Measurements from ENCODE around the gene CPSF4.
A peak's percentile ranks its signal among the peaks of the same experiment; 100 is the strongest.

Gene CPSF4

DNA sequence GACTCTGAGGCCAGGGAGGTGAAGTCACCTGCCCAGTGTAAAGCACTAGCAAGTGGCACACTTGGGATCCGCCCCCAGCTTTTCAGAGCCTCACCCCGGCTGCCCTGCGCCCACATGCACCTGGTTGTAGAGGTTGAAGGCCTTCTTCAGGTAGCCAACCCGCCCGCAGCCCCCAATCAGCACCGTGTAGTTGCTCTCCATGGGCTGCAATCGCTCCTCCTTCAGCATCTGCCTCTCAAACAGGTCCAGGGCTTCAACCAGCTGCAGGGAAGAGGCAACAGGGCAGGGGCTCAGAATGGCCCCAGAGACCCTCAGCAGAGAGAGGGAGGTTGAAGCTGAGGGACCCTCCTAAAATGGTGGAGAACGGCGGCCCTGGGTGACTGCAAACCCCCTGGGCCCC lies 5.6 kb upstream of the CPSF4 start:
- no peak for TF ChIP-seq MAX (IDR thresholded peaks at IDR 0.05; ENCODE audit: low read depth, low read length)
- H3K4me3 ChIP-seq (ENCODE audit: low read depth, low read length), result no peak overlapping the region
- no peak for DNase-seq (ENCODE audit: low read depth)

DNA sequence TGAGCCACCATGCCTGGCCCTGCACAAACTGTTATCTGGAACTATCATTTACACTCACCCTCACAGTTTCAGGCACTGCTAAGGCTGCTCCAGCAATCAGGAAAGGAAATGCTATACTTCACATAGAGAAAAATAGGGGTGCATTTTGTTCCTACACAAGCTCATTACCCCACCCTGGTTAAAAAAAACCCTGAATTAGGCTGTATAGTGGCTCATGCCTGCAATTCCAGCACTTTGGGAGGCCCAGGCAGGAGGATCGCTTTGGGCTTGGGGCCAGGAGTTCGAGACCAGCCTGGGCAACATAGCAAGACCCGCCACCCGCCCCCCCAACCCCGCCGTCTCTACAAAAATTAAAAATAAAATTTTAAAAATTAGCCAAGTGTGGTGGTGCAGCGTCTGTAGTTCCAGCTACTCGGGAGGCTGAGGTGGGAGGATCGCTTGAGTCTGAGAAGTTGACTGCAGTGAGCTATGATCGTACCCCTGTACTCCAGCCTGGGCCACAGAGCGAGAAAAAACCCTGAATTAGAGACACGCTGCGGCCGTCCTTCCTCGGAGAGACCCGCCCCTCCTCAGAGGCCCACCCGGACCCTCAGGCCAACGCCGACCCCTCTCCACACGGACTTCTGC lies 684 bp upstream of the CPSF4 start:
- no peak for DNase-seq (ENCODE audit: low read depth)
- H3K4me3 ChIP-seq (ENCODE audit: low read depth, low read length), result peak overlapping the region; percentile 67
- TF ChIP-seq POLR2A (IDR thresholded peaks at IDR 0.05; ENCODE audit: extremely low read depth, insufficient read length) (no peak), MYC (IDR thresholded peaks at IDR 0.05; ENCODE audit: low read depth, low read length) (no peak), MAX (IDR thresholded peaks at IDR 0.05; ENCODE audit: low read depth, low read length) (no peak)
- TF ChIP-seq, protein P1, sequence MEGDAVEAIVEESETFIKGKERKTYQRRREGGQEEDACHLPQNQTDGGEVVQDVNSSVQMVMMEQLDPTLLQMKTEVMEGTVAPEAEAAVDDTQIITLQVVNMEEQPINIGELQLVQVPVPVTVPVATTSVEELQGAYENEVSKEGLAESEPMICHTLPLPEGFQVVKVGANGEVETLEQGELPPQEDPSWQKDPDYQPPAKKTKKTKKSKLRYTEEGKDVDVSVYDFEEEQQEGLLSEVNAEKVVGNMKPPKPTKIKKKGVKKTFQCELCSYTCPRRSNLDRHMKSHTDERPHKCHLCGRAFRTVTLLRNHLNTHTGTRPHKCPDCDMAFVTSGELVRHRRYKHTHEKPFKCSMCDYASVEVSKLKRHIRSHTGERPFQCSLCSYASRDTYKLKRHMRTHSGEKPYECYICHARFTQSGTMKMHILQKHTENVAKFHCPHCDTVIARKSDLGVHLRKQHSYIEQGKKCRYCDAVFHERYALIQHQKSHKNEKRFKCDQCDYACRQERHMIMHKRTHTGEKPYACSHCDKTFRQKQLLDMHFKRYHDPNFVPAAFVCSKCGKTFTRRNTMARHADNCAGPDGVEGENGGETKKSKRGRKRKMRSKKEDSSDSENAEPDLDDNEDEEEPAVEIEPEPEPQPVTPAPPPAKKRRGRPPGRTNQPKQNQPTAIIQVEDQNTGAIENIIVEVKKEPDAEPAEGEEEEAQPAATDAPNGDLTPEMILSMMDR (IDR thresholded peaks at IDR 0.05; ENCODE audit: low read depth, low read length), result no peak

DNA sequence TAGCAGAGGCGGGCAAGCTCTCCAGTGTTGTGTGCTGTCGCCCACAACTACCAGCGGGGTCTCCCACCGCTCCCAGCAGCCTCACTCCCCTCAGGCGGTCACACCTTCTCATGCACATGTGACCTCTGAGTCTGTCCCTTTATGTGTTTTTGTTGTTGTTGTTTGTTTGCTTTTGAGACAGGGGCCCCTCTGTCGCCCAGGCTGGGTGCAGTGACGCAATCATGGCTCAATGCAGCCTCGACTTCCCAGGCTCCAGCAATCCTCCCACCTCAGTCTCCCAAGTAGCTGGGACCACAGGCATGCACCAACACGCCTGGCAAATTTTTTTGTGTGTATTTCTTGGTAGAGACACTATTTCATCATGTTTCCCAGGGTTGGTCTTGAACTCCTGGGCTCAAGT lies 1.5 kb downstream of the CPSF4 start:
- DNase-seq (ENCODE audit: low read depth), result no peak
- peak overlapping the region; percentile 67 for H3K4me3 ChIP-seq (ENCODE audit: low read depth, low read length)

GRCh38 chr7:99446096-99446495 lies 7.4 kb downstream of the CPSF4 start:
- no peak overlapping the region for H3K4me3 ChIP-seq (ENCODE audit: low read depth, low read length)
- TF ChIP-seq MYC (IDR thresholded peaks at IDR 0.05; ENCODE audit: low read depth, low read length) (no peak), MAX (IDR thresholded peaks at IDR 0.05; ENCODE audit: low read depth, low read length) (no peak), POLR2A (IDR thresholded peaks at IDR 0.05; ENCODE audit: extremely low read depth, insufficient read length) (no peak)
- TF ChIP-seq, protein P1 (IDR thresholded peaks at IDR 0.05; ENCODE audit: low read depth, low read length), result no peak
- DNase-seq (ENCODE audit: low read depth), result no peak

More for the DNA sequence above, 1.5 kb downstream of the CPSF4 start:
- TF ChIP-seq POLR2A (IDR thresholded peaks at IDR 0.05; ENCODE audit: extremely low read depth, insufficient read length), result no peak
- TF ChIP-seq, protein P1 (IDR thresholded peaks at IDR 0.05; ENCODE audit: low read depth, low read length), result no peak
- TF ChIP-seq MAX (IDR thresholded peaks at IDR 0.05; ENCODE audit: low read depth, low read length), result no peak
- no peak for TF ChIP-seq MYC (IDR thresholded peaks at IDR 0.05; ENCODE audit: low read depth, low read length)

GRCh38 chr7:99447943-99448342 lies 9.2 kb downstream of the CPSF4 start:
- H3K4me3 ChIP-seq (ENCODE audit: low read depth, low read length), result no peak overlapping the region
- no peak for TF ChIP-seq POLR2A (IDR thresholded peaks at IDR 0.05; ENCODE audit: extremely low read depth, insufficient read length)
- TF ChIP-seq, protein P1 (IDR thresholded peaks at IDR 0.05; ENCODE audit: low read depth, low read length), result peak; percentile 33
- TF ChIP-seq MYC (IDR thresholded peaks at IDR 0.05; ENCODE audit: low read depth, low read length), result no peak
- no peak for TF ChIP-seq MAX (IDR thresholded peaks at IDR 0.05; ENCODE audit: low read depth, low read length)
- peak; percentile 52 for DNase-seq (ENCODE audit: low read depth)

GRCh38 chr7:99448855-99449254 lies 10.1 kb downstream of the CPSF4 start:
- TF ChIP-seq, protein P1 (IDR thresholded peaks at IDR 0.05; ENCODE audit: low read depth, low read length), result no peak
- TF ChIP-seq MYC (IDR thresholded peaks at IDR 0.05; ENCODE audit: low read depth, low read length) (no peak), POLR2A (IDR thresholded peaks at IDR 0.05; ENCODE audit: extremely low read depth, insufficient read length) (no peak), MAX (IDR thresholded peaks at IDR 0.05; ENCODE audit: low read depth, low read length) (no peak)
- DNase-seq (ENCODE audit: low read depth), result no peak
- H3K4me3 ChIP-seq (ENCODE audit: low read depth, low read length), result no peak overlapping the region
